ENCODE measurements around the gene ALDH3B2.
A peak's percentile ranks its signal among the peaks of the same experiment; 100 is the strongest.

The ALDH3B2 gene

GRCh38 chr11:67616431-67617242 is 57.8 kb downstream of the ALDH3B2 start:
- Mint-ChIP-seq H3K4me1 (peaks cover 38 to 49% of the 10 kb centered on the region in 2 donors), H3K4me3 (peak overlapping the region in 1 of 2 donors; percentile 19), H3K27ac (peak overlapping the region; percentile 76), H3K27me3 (peaks cover 0 to 7% of the 10 kb centered on the region in 2 donors), H3K36me3 (peaks cover 26 to 38% of the 10 kb centered on the region in 2 donors), H3K9me3 (no peaks in the 10 kb centered on the region)
- ATAC-seq (replicated peaks) (no peak), DNase-seq (no peak)

DNA sequence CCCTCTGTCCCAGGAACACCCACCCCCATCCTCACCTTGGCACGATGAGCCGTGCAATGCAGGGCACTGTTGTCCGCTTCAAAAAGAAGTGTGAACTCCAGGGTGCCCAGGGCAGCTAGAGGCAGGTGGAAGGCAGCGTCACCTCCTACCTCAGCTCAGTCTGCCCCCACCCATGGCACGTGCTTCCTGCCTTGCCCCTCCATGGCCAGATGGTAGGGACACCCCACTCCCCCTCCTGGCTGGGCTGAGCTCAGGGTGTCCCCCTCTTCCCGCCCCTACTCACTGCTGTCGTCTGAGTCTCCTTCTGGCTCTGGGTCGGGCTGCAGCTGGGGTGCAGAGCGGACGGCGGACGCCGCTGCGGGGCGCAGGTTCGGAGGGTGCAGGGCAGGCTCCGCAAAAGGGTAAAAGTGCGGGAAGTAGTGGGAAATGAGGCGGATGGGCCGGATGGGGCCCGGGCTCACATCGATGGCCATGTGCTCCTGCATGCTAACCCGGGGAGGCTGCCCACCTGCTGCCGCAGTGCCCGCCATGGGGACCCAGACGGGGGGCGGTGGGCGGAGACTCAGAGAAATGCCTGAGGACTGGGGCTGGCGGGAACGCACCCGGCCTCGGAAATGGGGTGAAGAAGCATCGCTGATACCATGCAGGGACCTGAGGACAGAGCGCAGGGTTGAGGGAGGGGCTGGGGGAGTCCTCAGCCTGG is 58.5 kb downstream of the ALDH3B2 start:
- Mint-ChIP-seq H3K9me3 (no peaks in the 10 kb centered on the region), H3K36me3 (peaks cover 31 to 43% of the 10 kb centered on the region in 2 donors), H3K27ac (peak overlapping the region; percentile 92), H3K4me1 (peaks cover 39 to 49% of the 10 kb centered on the region in 2 donors), H3K4me3 (peak overlapping the region; percentile 62 to 66), H3K27me3 (peaks cover 0 to 7% of the 10 kb centered on the region in 2 donors)
- ATAC-seq (replicated peaks) = no peak
- DNase-seq = no peak

GRCh38 chr11:67614730-67615714 is 59.4 kb downstream of the ALDH3B2 start:
- Mint-ChIP-seq H3K4me3 (peak overlapping the region; percentile 83 to 85), H3K27ac (peak overlapping the region; percentile 100), H3K9me3 (no peaks in the 10 kb centered on the region), H3K4me1 (peaks cover 40 to 49% of the 10 kb centered on the region in 2 donors), H3K36me3 (peaks cover 35 to 46% of the 10 kb centered on the region in 2 donors), H3K27me3 (peaks cover 0 to 7% of the 10 kb centered on the region in 2 donors)
- ATAC-seq (replicated peaks) = peak in 1 of 2 donors; percentile 10
- DNase-seq = peak; percentile 46

- peak overlapping the region; percentile 83 to 85 for H3K4me3 Mint-ChIP-seq
- H3K36me3 Mint-ChIP-seq = peaks cover 33 to 46% of the 10 kb centered on the region in 2 donors
- H3K27ac Mint-ChIP-seq = peak overlapping the region; percentile 100
- ATAC-seq (replicated peaks) = peak; percentile 94 to 96
- no peaks in the 10 kb centered on the region for H3K9me3 Mint-ChIP-seq
- DNase-seq = peak; percentile 95
- peaks cover 0 to 7% of the 10 kb centered on the region in 2 donors for H3K27me3 Mint-ChIP-seq
- peaks cover 42 to 52% of the 10 kb centered on the region in 2 donors for H3K4me1 Mint-ChIP-seq
Measured at GRCh38 chr11:67613960-67614715, 60.3 kb downstream of the ALDH3B2 start.

GRCh38 chr11:67613313-67613959 is 61.0 kb downstream of the ALDH3B2 start:
- ATAC-seq (replicated peaks) = no peak
- H3K4me1 Mint-ChIP-seq = peaks cover 46 to 59% of the 10 kb centered on the region in 2 donors

DNA sequence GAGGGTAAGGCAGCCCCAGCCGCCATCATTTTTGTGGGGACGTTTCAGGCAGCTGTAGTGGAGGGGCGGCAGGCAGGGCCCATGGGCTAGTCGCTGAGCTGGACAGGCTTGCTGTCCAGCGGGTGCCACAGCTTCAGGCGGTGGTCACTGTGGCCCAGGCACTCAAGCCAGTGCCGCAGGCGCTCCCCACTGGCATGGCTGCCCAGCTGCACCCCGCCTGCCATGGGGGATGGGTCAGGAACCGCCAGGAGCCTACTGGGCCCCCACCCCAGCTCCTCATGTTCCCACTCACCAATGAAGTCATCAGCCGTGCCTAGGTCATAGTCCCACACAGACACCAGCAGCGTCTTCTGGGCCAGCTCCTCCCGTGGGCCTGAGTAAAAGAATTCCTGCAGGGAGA is 61.7 kb downstream of the ALDH3B2 start:
- Mint-ChIP-seq H3K27me3 (peaks cover 0 to 3% of the 10 kb centered on the region in 2 donors), H3K36me3 (peaks cover 41 to 53% of the 10 kb centered on the region in 2 donors), H3K9me3 (no peaks in the 10 kb centered on the region), H3K27ac (peak overlapping the region; percentile 100), H3K4me1 (peaks cover 49 to 66% of the 10 kb centered on the region in 2 donors), H3K4me3 (no peak overlapping the region)
- DNase-seq = no peak
- ATAC-seq (replicated peaks) = no peak

More at GRCh38 chr11:67613313-67613959, 61.0 kb downstream of the ALDH3B2 start:
- peaks cover 39 to 53% of the 10 kb centered on the region in 2 donors for H3K36me3 Mint-ChIP-seq
- peak overlapping the region; percentile 83 to 85 for H3K4me3 Mint-ChIP-seq
- no peak for DNase-seq
- H3K27ac Mint-ChIP-seq = peak overlapping the region; percentile 100
- no peaks in the 10 kb centered on the region for H3K9me3 Mint-ChIP-seq
- H3K27me3 Mint-ChIP-seq = peaks cover 0 to 7% of the 10 kb centered on the region in 2 donors

Measured in stimulated activated naive B cell treated with anti-CD40 and anti-IgM and Interleukin-4, amounts not matched to agents 10 μg/mL and 1 μg/mL and 100 μg/mL, for 72 hours (primary cell).